IPS DF 6.9 (cell line): ENCODE data around the gene CHST7.

Experiments
- DNase-seq: peaks from one replicate; pipeline ENCODE4 v3.0.0-alpha.2; 2013; ENCODE audit warnings: low read depth, low spot score
- H3K27ac ChIP-seq: one replicate; pipeline ENCODE4 v1.5.1; 2013; ENCODE audit warnings: low read length, control low read depth
- H3K27me3 ChIP-seq: 2 replicates; pipeline ENCODE4 v1.6.1; 2013; ENCODE audit warnings: mild to moderate bottlenecking, low read length; ENCODE audit not compliant: control insufficient read depth, insufficient read depth
- H3K36me3 ChIP-seq: 2 replicates; pipeline ENCODE4 v1.6.1; 2013; ENCODE audit warnings: low read length; ENCODE audit not compliant: control insufficient read depth, insufficient read depth
- H3K4me1 ChIP-seq: 2 replicates; pipeline ENCODE4 v1.6.1; 2013; ENCODE audit warnings: low read length; ENCODE audit not compliant: control insufficient read depth, insufficient read depth
- H3K4me3 ChIP-seq: 2 replicates; pipeline ENCODE4 v1.5.1; 2013; ENCODE audit warnings: mild to moderate bottlenecking, low read length
- H3K9me3 ChIP-seq: 2 replicates; pipeline ENCODE4 v1.6.1; 2013; ENCODE audit warnings: low read length, inconsistent platforms; ENCODE audit not compliant: control insufficient read depth, insufficient read depth
- WGBS: extraction: QIAGEN DNeasy Blood & Tissue Kit; methylation state at CpG from one replicate; pipeline ENCODE4 v1.1.7; 2013; ENCODE audit warnings: mixed read lengths, missing lambda C conversion rate; ENCODE audit not compliant: insufficient read length, insufficient coverage; 5-methylcytosine and 5-hydroxymethylcytosine counted together

The CHST7 gene

DNA sequence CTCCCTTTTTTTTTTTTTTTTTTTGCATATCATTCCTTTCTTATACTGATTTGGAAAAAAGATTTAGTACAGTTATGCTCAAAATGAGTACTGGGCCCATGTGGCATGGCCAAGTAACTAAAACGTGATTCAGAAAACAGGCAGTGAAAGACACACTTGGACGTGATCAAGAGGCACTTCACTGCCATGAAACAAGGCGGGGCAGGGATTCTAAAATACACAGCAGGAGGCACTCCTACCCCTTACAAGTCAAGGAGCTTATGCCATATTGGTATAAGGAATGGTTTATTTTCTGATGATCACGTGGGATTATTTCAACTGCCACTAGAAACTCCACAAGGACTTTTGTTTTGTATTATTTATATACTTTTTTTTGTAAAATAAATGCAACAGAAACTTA is 72.0 kb downstream of the CHST7 start:
- WGBS, result no CpG with 5 or more reads among the region's 4 CpGs

DNA sequence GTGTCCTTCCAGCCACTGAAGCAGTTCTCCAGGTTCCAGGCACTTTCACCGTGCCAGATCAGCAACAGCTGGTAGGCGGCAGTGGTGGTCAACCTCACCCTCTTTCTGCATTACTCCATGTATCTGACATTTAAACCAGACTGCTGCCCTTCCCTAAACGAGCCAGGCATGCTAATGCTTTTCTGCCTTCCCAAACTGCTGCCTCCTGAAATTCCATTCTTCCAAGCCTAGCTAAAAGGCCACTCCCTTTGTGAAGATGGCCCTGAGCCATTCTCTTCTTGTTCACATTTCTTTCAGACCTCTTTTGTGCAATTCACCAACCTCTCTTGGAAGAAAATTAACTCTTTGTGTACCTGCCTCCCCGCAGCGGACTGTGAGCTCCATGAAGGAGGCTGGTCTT is 73.7 kb downstream of the CHST7 start:
- H3K36me3 ChIP-seq, result no peaks in the 10 kb centered on the region
- no peak for DNase-seq
- no CpG with 5 or more reads among the region's 5 CpGs for WGBS
- H3K27ac ChIP-seq, result no peak overlapping the region
- H3K4me3 ChIP-seq, result no peak overlapping the region
- H3K27me3 ChIP-seq, result no peaks in the 10 kb centered on the region
- H3K9me3 ChIP-seq, result no peaks in the 10 kb centered on the region
- H3K4me1 ChIP-seq, result peaks cover 3% of the 10 kb centered on the region; the same call in 1 of the 2 replicates

More for the DNA sequence above, 72.0 kb downstream of the CHST7 start:
- no peaks in the 10 kb centered on the region for H3K27me3 ChIP-seq
- H3K36me3 ChIP-seq, result no peaks in the 10 kb centered on the region
- no peak overlapping the region for H3K4me3 ChIP-seq
- H3K27ac ChIP-seq, result no peak overlapping the region
- no peaks in the 10 kb centered on the region for H3K9me3 ChIP-seq
- H3K4me1 ChIP-seq, result peaks cover 3% of the 10 kb centered on the region; the same call in 1 of the 2 replicates
- DNase-seq, result no peak
